Globus pallidus (tissue), 1 donor: ENCODE measurements around the gene ZNF213.

Source experiments
- DNase-seq: peaks from one replicate; pipeline ENCODE4 v3.0.0-alpha.2; 2015; ENCODE audit warnings: low spot score

The ZNF213 gene

GRCh38 chr16:3101018-3101840, 33.6 kb upstream of the ZNF213 start:
- no peak for DNase-seq

GRCh38 chr16:3101841-3102470, 32.9 kb upstream of the ZNF213 start:
- DNase-seq, result no peak

DNA sequence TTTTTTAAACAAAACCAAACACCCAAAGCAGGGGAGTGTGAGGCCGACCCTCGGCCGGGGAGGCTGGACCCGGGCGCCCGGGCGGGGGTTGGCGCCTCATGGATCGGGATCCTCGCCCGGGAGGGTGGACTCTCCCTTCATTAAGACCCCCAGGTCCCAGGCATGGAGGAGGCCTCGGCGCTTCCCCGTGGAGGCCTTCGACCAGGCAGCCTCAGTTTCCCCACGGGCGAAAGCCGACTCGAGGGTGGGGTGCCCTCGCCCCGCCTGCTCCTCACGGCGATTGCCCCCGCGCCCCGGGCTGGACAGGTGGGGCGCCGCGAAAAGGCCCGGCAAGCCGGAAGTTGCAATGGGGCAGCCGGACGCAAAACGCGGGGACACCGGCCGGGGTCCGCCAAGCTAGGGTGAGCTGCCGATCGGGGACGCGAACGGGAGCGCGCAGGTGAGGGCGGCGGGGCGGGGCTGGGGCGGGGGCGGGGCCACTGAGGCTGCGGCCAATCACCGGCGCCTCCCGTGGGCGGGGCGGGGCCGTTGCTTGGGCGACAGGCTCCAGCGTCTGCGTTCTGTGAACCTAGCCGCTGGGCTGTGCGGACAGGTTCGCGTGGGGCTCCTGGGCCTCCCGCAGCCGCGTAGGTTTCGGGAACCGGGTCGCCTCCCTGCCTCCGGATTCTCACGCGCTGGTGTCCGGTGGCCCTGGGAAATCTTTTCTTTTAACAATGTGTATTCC, 28.5 kb upstream of the ZNF213 start:
- peak; percentile 73 for DNase-seq

DNA sequence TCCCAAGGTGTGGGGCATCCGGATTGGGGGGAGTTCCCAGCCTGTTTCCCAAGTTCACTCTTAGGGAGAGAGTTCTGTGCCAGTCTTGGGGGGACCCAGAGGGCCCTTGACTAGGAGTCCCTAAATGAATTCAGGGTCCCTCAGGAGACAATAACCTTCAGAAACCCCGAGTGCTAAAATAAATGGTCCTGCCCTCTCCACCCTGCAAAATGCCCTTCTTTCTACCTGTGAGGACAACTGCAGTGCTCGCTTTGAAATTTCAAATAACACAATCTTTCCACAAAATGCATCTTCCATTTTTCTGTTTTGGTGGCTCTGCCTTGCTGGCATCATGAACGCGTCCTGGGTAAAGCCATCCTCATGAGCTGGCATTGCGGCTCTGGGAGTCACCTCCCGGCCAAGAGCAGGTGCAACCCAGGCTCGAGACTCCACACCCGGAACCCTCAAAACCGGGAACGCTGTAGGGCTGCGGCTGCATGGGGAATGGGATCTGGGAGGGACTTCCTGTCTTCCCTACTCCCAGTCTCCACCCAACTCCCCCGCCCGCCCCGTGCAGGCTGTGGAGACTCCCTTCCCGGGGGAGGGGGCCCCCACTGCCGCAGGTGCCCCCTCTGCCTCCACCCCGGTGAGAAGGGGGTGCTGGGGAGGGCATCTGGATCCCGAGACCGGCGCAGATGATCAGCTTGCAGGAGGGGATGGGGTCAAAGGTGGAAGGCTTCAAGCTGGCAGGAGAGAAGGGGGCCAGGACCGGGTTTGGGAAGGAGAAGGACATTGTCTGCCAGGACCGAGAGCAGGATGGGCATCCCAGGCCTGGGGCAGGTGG, 22.6 kb upstream of the ZNF213 start, which contains the start of gene ZNF205:
Gene ZNF205, plus strand, starts transcription at position 529 of the 823 bp plus-strand sequence. CDS start 845 bp downstream, outside the sequence.
- DNase-seq, result peak; percentile 67

- no peak for DNase-seq
Observed at GRCh38 chr16:3112881-3113574, 21.8 kb upstream of the ZNF213 start.

DNA sequence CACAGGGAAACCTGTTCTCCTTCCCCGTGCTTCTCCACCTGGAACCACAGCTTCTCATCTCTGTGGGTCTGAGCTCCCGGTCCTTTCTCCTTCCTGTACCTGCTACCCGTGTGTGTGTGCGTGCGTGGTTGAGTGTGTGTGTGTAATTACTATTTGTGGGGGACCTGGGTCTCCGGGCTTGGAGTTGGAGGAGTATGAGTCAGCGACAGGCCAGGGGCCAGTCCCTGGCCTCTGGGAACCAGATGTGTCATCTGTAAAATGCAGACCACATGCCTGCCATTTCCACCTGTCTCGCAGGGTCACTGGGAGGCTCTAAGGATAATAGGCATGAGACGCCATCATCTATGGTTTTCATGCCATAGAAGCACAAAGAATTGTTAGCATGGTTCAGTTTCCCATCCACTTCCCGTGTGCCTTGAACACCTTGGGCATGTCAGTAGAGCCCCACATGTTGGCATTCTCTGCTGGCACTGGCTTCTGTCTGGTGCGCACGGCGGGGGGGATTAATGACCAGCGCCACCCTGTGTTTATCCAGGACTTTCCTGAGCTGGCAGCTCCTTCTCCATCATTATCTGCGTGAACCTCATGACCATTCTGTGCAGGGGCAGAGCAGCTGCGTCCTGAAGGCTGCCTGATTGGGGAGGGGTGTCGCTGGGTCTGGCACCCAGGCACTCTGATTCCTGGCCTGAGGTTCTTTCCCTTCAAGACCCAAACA, 20.9 kb upstream of the ZNF213 start:
- DNase-seq, result no peak

- no peak for DNase-seq
Observed at GRCh38 chr16:3115003-3115402, 19.8 kb upstream of the ZNF213 start.

GRCh38 chr16:3115561-3115960, 19.3 kb upstream of the ZNF213 start:
- no peak for DNase-seq

DNA sequence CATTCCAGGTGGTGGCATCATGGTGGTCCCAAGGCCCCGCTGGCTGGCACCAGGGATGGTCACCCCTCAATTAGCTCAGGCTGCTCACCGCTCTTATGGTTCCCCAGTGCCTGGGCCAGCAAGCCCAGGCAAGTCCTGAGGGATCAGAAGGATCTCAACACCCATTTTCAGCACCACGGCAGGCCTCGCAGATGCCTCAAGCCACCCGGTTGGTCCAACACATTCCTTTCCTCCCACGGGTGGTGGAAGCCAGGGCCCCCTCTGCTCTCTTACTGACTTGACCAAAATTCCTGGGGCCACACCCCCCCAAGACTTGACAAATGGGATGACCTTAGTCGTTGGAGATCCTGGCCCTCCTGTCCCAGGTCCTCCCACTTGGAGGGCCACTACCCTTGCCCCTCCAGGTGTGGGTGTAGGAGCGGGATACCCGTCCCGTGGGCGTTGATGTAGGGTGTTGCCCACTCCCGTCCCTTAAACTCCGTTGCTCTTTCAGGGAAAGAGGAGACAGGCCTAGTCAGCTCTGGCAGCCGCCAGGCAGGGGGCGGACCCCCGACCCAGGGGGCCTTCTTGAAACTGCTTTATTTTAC, 16.5 kb upstream of the ZNF213 start:
- no peak for DNase-seq

DNA sequence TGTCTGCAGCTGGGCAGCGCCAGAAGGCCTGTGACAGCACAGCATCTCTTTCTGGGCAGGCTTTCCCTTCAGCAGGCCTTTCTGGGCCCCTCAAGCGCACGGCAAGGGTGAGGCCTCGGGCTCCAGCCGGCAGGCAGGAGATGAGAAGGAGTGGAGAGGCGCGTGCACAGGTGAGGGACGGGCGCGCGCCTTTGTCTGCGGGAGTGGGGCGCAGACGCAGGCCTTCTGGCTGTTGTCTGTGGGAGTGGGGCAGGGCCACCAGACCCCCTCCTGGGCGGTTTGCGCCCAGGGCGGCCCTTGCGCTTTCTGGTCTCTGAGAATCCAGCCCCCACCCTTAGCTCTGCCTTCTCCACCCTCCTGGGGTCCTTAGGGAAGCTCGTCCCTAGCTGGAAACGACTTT, 16.0 kb upstream of the ZNF213 start:
- no peak for DNase-seq

DNA sequence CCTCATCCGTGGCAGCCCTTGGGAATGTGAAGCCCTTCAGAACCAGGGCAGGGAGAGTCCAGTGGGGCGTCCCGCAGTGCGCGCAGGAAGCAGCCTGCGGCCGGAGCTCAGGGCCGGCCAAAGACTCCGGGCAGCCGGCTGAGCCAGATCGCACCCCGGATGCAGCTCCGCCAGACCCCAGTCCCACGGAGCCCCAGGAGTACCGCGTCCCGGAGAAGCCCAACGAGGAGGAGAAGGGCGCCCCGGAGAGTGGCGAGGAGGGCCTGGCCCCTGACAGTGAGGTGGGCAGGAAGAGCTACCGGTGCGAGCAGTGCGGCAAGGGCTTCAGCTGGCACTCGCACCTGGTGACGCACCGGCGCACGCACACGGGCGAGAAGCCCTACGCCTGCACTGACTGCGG, 15.5 kb upstream of the ZNF213 start:
- DNase-seq, result no peak

- no peak for DNase-seq
Observed at GRCh38 chr16:3119701-3120408, 15.0 kb upstream of the ZNF213 start.

DNA sequence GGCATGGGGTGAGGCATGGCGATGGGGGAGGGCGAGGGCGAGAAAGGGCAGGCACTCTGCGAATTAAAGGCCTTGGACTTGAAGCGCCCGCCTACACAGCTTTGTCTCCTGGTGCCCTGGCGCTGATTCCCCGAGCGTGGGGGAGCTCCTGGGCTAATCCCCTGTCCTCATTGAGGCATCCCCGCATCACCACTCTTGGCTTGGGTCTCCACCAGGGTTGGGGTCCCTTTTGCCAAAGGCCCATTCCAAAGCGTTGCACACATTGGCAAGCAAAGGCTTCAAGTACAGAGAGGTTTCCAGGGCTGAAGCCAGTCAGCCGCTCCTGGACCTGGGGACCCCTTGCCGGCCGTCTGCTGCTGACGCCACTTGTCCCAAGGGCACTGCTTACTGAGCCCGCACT, 14.4 kb upstream of the ZNF213 start:
- DNase-seq, result no peak

GRCh38 chr16:3121851-3122467, 12.9 kb upstream of the ZNF213 start:
- no peak for DNase-seq

DNA sequence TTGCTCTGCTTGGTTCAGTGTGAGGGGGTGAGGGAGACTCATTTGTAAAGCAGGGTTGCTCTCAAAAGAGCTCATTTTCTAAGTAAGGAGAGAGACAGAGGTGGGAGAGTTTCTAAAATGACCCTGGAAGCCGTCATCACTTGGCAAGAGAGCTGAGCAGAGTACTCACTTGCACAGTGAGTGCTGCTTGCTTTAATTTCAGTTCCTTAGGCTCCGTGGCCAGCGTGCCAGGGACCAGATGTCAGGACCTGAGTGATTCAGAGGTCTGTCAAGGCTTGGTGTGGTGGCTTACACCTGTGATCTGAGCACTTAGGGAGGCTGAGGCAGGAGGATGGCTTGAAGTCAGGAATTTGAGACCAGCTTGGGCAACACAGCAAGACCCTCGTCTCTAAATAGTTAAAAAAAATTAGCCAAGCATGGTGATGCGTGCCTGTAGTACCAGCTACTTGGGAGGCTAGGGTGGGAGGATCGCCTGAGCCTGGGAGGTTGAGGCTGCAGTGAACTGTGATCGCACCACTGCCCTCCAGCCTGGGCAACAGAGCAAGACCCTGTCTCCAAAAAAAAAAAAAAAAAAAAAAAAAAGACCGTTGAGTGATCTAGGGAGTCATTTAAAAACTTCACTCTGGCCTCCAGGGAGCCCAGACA, 11.8 kb upstream of the ZNF213 start:
- DNase-seq, result no peak

- peak; percentile 95 for DNase-seq
Observed at GRCh38 chr16:3123986-3124886, 10.6 kb upstream of the ZNF213 start.

DNA sequence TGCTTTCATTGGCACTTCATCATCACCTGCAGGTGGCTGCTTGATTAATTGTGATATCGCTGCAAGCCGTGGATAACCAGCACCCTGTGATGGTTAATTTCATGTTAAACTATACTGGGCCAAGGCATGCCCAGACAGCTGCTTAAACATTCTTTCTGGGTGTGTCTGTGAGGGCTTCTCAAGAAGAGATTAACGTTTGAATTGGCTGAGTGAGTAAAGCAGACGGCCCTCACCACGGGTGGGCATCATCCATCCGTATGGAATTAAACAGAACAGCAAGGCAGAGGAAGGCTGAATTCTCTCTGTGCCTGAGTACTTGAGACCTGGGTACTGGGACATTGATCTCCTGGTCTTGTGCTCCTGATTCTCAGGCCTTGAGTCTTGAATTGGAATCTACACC, 7.1 kb upstream of the ZNF213 start:
- DNase-seq, result no peak
